GM10248 (cell line): ENCODE data around the gene CCR4.
"Not testable (repeated sequence)": the region's sequence is repeated elsewhere in the genome, so short reads cannot be mapped to it uniquely, and the experiment has no call there.

ENCODE experiments used
- CTCF ChIA-PET: fragments of 300-600 bp; sonication (Branson Sonifier 250); formaldehyde crosslinking; extraction: SDS; loops from one replicate; lab custom pipeline; 2021; ENCODE audit warnings: antibody characterized with exemption; lab: Yijun Ruan, JAX
- POLR2A ChIA-PET: fragments of 350-650 bp; sonication (Branson Sonifier 250); formaldehyde crosslinking; extraction: SDS; loops from one replicate; lab custom pipeline; 2020; ENCODE audit warnings: antibody characterized with exemption; lab: Yijun Ruan, JAX
- DNase-seq: peaks from one replicate; pipeline ENCODE4 v3.0.0; 2012; ENCODE audit errors: extremely low spot score
- CTCF ChIP-seq: IDR thresholded peaks from 2 replicates; pipeline ENCODE4 v1.5.1; 2012; ENCODE audit warnings: mild to moderate bottlenecking, low read depth; ENCODE audit errors: extremely low read depth, missing control alignments, control extremely low read depth

Gene CCR4

GRCh38 chr3:32951410-32951811, at the start of gene CCR4:
TSS of gene CCR4 (plus strand) at chr3:32951644. CDS start at chr3:32953423, 1,779 bp downstream.
- no peak for TF ChIP-seq CTCF
- no peak for DNase-seq
- ChIA-PET POLR2A (interaction anchor here (0.7 kb wide), 1 partner anchor 444 kb away, joined by 3 read pairs; no protein-coding TSS in a partner anchor), CTCF (interaction anchor here (0.7 to 5.4 kb wide), 3 partner anchors 123 to 421 kb away, joined by 3 to 137 read pairs (median 3); no protein-coding TSS in a partner anchor)

- peak; percentile 55 for TF ChIP-seq CTCF
- DNase-seq, POLR2A ChIA-PET: not testable (repeated sequence)
- CTCF ChIA-PET = interaction anchor here (0.7 to 2.6 kb wide), 13 partner anchors 9 to 392 kb away, joined by 3 to 7 read pairs (median 4); no protein-coding TSS in a partner anchor
These were observed 48.5 kb upstream of the CCR4 start for GRCh38 chr3:32902887-32903371.

- TF ChIP-seq CTCF = no peak
- no peak for DNase-seq
- POLR2A ChIA-PET = no interaction called here
- CTCF ChIA-PET = interaction anchor here (1.0 to 2.6 kb wide), 8 partner anchors 10 to 436 kb away, joined by 3 to 7 read pairs (median 4); no protein-coding TSS in a partner anchor
These were observed 47.5 kb upstream of the CCR4 start for GRCh38 chr3:32903953-32904352.

- ChIA-PET POLR2A (no interaction called here), CTCF (interaction anchor here (1.1 kb wide), 1 partner anchor 36 kb away, joined by 3 read pairs; no protein-coding TSS in a partner anchor)
- TF ChIP-seq CTCF = no peak
- no peak for DNase-seq
These were observed 41.4 kb upstream of the CCR4 start for GRCh38 chr3:32909999-32910398.

GRCh38 chr3:32910954-32911353, 40.5 kb upstream of the CCR4 start:
- ChIA-PET CTCF (no interaction called here), POLR2A (no interaction called here)
- DNase-seq = no peak
- no peak for TF ChIP-seq CTCF

GRCh38 chr3:32912046-32912445, 39.4 kb upstream of the CCR4 start:
- CTCF ChIA-PET = interaction anchor here (1.0 kb wide), 1 partner anchor 33 kb away, joined by 3 read pairs; no protein-coding TSS in a partner anchor
- POLR2A ChIA-PET = no interaction called here
- no peak for TF ChIP-seq CTCF
- no peak for DNase-seq
